ENCODE results near the gene ADAMTSL3. TPM values are rescaled to one million over a fixed set of nuclear protein-coding genes. Genes with fewer than 3 reads are reported as not detected.

ADAMTSL3 gene
- total RNA-seq, 2 donors from 2014 or later = 12.2 to 21.2 TPM

DNA sequence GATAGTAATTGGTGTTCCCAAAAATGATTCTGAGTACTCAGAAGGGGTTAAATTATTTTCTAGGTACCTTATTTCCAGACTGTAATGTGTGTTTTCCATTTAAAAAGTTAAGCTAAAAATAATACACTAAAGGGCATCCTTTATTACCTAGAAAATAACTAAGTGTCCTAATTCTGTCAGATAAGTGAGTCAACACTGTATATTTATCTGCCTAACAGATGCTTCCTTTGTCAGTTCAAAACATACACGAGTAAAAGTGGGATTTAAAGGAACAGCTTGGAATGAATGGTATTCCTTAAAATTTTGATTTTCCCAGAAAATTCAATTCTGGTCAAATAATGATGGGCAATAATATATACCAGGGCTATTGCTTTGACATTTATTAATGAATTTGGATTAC, 78.3 kb downstream of the ADAMTSL3 start:
- no peaks in the 10 kb centered on the region for H3K9me3 ChIP-seq
- no peak for DNase-seq (ENCODE audit: low spot score)
- no peaks in the 10 kb centered on the region for H3K27me3 ChIP-seq
- H3K4me3 ChIP-seq = no peak overlapping the region
- no peaks in the 10 kb centered on the region for H3K36me3 ChIP-seq
- TF ChIP-seq, protein P1, sequence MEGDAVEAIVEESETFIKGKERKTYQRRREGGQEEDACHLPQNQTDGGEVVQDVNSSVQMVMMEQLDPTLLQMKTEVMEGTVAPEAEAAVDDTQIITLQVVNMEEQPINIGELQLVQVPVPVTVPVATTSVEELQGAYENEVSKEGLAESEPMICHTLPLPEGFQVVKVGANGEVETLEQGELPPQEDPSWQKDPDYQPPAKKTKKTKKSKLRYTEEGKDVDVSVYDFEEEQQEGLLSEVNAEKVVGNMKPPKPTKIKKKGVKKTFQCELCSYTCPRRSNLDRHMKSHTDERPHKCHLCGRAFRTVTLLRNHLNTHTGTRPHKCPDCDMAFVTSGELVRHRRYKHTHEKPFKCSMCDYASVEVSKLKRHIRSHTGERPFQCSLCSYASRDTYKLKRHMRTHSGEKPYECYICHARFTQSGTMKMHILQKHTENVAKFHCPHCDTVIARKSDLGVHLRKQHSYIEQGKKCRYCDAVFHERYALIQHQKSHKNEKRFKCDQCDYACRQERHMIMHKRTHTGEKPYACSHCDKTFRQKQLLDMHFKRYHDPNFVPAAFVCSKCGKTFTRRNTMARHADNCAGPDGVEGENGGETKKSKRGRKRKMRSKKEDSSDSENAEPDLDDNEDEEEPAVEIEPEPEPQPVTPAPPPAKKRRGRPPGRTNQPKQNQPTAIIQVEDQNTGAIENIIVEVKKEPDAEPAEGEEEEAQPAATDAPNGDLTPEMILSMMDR (IDR thresholded peaks at IDR 0.05) = no peak
- H3K4me1 ChIP-seq = peaks cover 0 to 8% of the 10 kb centered on the region in 2 donors
- no peak overlapping the region for H3K27ac ChIP-seq

DNA sequence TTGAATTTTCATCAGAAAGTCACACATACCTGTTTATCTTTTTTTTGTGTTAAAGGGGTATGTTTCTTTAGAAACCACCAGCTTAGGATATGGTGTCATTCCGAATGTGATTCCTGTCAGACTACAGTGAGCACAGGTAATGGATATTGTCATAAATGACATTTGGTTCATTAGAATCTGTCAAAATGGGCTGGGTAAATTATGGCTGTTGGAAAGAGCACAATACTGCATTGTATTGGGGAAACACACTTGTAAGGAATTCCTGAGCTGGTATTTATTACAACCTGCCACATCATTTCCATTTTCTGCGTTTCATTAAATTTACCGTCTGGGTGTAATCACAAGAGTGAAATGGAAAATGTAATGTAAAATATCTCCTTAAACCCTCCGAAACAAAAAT, 78.8 kb downstream of the ADAMTSL3 start:
- Histone ChIP-seq H3K9me3 (no peaks in the 10 kb centered on the region), H3K27ac (peak overlapping the region in 1 of 2 donors; percentile 31), H3K36me3 (no peaks in the 10 kb centered on the region), H3K4me3 (no peak overlapping the region), H3K27me3 (no peaks in the 10 kb centered on the region), H3K4me1 (peaks cover 0 to 8% of the 10 kb centered on the region in 2 donors)
- TF ChIP-seq, protein P1 (IDR thresholded peaks at IDR 0.05) = no peak
- DNase-seq (ENCODE audit: low spot score) = no peak

DNA sequence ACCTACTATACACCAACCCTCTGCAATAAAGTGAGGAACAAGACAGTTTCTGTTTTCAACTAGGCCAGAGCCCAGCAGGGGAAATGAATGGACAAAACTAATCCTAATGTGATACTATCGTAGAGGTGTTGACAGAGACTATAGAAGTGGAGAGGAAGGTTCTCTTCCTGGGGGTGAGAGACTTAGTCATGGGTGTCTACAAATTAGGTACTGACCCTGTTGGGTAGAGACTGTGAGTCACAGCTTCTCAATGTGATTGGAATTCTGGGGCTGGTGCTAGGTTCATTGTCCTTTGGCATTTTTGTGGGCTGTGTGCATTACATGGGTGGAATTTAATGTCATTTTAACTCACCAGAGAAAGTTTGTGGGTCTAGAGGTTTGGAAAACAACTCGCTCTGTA, 79.3 kb downstream of the ADAMTSL3 start:
- Histone ChIP-seq H3K27ac (peak overlapping the region in 1 of 2 donors; percentile 31), H3K9me3 (no peaks in the 10 kb centered on the region), H3K27me3 (no peaks in the 10 kb centered on the region), H3K4me1 (peaks cover 0 to 8% of the 10 kb centered on the region in 2 donors), H3K4me3 (no peak overlapping the region), H3K36me3 (no peaks in the 10 kb centered on the region)
- TF ChIP-seq, protein P1 (IDR thresholded peaks at IDR 0.05) = no peak
- DNase-seq (ENCODE audit: low spot score) = no peak

DNA sequence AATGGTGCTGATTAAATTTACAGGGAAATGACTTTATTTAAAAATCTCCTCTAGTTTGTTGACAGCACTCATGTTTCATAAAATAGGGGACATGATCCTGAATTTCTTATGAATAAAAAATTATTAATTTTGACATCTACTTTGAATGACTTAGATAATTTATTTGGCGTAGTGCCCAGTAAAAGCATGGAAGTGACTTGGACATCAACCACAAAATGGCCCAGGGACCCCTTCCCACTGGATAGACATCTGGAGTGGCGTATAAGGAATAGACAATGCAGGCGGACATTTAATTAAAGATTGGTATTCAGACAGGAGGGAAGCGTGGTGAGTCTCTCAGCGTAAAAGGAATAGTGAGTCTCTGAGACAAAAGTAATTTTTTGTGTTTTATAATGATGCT, 79.8 kb downstream of the ADAMTSL3 start:
- H3K4me1 ChIP-seq = peaks cover 0 to 8% of the 10 kb centered on the region in 2 donors
- no peaks in the 10 kb centered on the region for H3K9me3 ChIP-seq
- DNase-seq (ENCODE audit: low spot score) = no peak
- peak overlapping the region in 1 of 2 donors; percentile 31 for H3K27ac ChIP-seq
- TF ChIP-seq, protein P1 (IDR thresholded peaks at IDR 0.05) = no peak
- no peak overlapping the region for H3K4me3 ChIP-seq
- H3K36me3 ChIP-seq = no peaks in the 10 kb centered on the region
- no peaks in the 10 kb centered on the region for H3K27me3 ChIP-seq

DNA sequence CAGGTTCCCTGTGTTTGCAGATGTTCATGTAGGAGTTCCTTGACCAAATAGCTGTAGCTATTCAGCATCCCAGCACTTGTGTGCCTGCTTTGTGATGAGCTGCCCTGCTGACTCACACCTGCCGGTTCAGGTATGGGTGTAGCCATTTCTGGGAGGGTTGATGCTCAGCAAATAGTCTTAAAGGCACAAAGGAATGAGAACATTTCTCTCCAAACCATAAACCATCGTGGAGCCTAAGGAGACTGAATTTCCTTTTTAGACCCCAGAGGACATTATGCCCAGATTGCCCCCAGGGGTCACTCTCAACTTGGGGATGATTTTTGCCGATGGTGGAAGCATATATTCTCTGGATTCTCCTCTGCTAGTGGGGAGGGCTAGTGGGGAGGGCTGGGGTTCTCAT, 80.6 kb downstream of the ADAMTSL3 start:
- TF ChIP-seq, protein P1 (IDR thresholded peaks at IDR 0.05) = peak in 1 of 2 donors; percentile 32
- H3K36me3 ChIP-seq = no peaks in the 10 kb centered on the region

DNA sequence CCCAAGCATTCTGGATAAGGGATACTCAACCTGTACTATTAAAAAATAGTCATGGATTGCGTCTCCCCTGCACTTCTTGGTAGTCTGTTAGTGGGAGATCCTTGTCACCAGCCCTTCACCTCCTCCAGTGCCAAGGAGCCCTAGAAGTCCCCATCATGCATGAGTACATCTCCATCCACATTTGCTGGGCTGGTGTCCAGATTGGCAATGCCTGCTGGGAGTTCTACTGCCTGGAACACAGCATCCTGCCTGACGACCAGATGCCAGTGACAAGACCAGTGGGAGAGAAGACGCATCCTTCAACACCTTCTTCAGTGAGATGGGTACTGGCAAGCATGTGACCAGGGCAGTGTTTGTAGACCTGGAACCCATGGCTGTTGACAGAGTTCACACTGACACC, 85.7 kb downstream of the ADAMTSL3 start:
- TF ChIP-seq, protein P1 (IDR thresholded peaks at IDR 0.05) = no peak
- H3K4me3 ChIP-seq = no peak overlapping the region
- H3K9me3 ChIP-seq = no peaks in the 10 kb centered on the region
- no peaks in the 10 kb centered on the region for H3K27me3 ChIP-seq
- no peaks in the 10 kb centered on the region for H3K36me3 ChIP-seq
- H3K27ac ChIP-seq = no peak overlapping the region
- H3K4me1 ChIP-seq = no peaks in the 10 kb centered on the region
- no peak for DNase-seq (ENCODE audit: low spot score)

More for the DNA sequence above, 80.6 kb downstream of the ADAMTSL3 start:
- H3K9me3 ChIP-seq = no peaks in the 10 kb centered on the region
- no peak for DNase-seq (ENCODE audit: low spot score)
- no peak overlapping the region for H3K27ac ChIP-seq
- H3K4me1 ChIP-seq = peaks cover 0 to 8% of the 10 kb centered on the region in 2 donors
- no peak overlapping the region for H3K4me3 ChIP-seq
- no peaks in the 10 kb centered on the region for H3K27me3 ChIP-seq

Data from right atrium auricular region (tissue), 2 donors.